Thoracic aorta (tissue), 2 donors: ENCODE data around the gene PARG. TPM values are rescaled to one million over a fixed set of nuclear protein-coding genes. Genes with fewer than 3 reads are reported as not detected.
"Not testable (repeated sequence)": the region's sequence is repeated elsewhere in the genome, so short reads cannot be mapped to it uniquely, and the experiment has no call there.

Experiments
- ATAC-seq: fragments of 150-250 bp; one replicate; pipeline ENCODE4 v1.8.0; 2017; ENCODE audit warnings: low read depth; ENCODE audit not compliant: insufficient number of reproducible peaks, low FRiP score
- DNase-seq: peaks from one replicate; pipeline ENCODE4 v3.0.0-alpha.2; 2020; ENCODE audit warnings: low spot score
- H3K27ac ChIP-seq, 2 donors: fragments of 200-600 bp; sonication (generic); 1 replicate in 1 of 2; 2 replicates in 1 of 2; pipeline ENCODE4 v1.5.1; 2016; ENCODE audit warnings: mild to moderate bottlenecking in 2 of 2, moderate library complexity in 2 of 2
- H3K27me3 ChIP-seq: fragments of 200-600 bp; sonication (generic); replicated peaks from 2 replicates; pipeline ENCODE4 v1.6.0; 2016; ENCODE audit warnings: mild to moderate bottlenecking; ENCODE audit not compliant: insufficient read depth
- H3K36me3 ChIP-seq: fragments of 200-600 bp; sonication (generic); one replicate; pipeline ENCODE4 v1.5.1; 2016
- H3K4me1 ChIP-seq, 2 donors: fragments of 200-600 bp; sonication (generic); 1 replicate in 1 of 2; 2 replicates in 1 of 2; pipeline versions ENCODE4 v1.5.1 to v1.6.0; 2016; ENCODE audit warnings: low read depth in 2 of 2, mild to moderate bottlenecking in 1 of 2; ENCODE audit not compliant: control insufficient read depth in 1 of 2
- H3K4me3 ChIP-seq: fragments of 200-600 bp; sonication (generic); 2 replicates; pipeline ENCODE4 v1.5.1; 2016; ENCODE audit warnings: mild to moderate bottlenecking
- H3K9me3 ChIP-seq: fragments of 200-600 bp; sonication (generic); 2 replicates; pipeline ENCODE4 v1.5.1; 2016
- total RNA-seq, 2 donors: library from RNA; depleted of rRNA; stranded (reverse); fragments of >200 nt; gene quantifications; one replicate each; pipeline versions ENCODE4 v1.1.0 to v1.2.3, GENCODE V29; 2016
- TF ChIP-seq, protein P1 (sequence below): fragments of 200-600 bp; sonication (generic); IDR thresholded peaks from one replicate; pipeline ENCODE4 v1.5.1; 2019; ENCODE audit warnings: antibody characterized with exemption

PARG gene
- total RNA-seq, 2 donors from 2014 or later = 24.0 to 62.9 TPM

DNA sequence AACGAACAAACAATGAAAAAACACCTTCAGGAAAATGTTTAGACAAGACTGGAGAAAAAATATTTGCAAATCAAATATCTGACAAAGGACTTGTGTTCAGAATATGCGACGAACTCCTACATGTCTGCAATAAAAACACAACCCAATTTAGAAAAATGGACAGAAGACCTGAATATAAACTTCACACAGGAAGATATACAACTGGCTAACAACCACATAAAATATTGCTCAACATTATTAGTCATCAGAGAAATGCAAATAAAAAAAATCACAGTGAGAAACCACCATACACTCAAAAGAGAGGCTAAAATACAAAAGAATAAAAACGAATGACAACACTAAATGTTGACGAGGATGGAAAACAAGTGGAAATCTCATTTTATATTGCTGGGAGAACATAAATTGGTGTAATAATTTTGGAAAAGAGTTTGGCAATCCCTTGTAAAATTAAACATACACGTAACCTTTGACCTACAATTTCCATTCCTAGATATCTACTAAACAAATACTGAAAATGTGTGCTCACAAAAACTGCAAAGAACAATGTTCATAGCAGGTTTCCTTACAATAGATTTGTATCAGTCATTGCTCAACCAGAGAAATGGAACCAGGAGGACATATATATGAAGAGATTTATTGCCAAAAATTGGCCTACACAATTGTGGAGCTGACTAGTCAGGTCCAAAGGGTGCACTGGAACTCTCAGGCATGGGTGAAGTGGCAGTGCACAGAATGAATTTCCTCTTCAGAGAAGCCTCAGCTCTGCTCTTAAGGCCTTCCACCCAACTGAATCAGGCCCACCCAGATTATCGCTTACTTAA is 96.8 kb downstream of the PARG start:
- DNase-seq (no peak), ATAC-seq (no peak)
- H3K4me3 ChIP-seq = no peak overlapping the region
- H3K9me3 ChIP-seq = no peaks in the 10 kb centered on the region
- peaks cover 14% of the 10 kb centered on the region for H3K36me3 ChIP-seq
- no peak overlapping the region for H3K27ac ChIP-seq
- TF ChIP-seq, protein P1, sequence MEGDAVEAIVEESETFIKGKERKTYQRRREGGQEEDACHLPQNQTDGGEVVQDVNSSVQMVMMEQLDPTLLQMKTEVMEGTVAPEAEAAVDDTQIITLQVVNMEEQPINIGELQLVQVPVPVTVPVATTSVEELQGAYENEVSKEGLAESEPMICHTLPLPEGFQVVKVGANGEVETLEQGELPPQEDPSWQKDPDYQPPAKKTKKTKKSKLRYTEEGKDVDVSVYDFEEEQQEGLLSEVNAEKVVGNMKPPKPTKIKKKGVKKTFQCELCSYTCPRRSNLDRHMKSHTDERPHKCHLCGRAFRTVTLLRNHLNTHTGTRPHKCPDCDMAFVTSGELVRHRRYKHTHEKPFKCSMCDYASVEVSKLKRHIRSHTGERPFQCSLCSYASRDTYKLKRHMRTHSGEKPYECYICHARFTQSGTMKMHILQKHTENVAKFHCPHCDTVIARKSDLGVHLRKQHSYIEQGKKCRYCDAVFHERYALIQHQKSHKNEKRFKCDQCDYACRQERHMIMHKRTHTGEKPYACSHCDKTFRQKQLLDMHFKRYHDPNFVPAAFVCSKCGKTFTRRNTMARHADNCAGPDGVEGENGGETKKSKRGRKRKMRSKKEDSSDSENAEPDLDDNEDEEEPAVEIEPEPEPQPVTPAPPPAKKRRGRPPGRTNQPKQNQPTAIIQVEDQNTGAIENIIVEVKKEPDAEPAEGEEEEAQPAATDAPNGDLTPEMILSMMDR = no peak
- H3K4me1 ChIP-seq = no peaks in the 10 kb centered on the region
- no peaks in the 10 kb centered on the region for H3K27me3 ChIP-seq

DNA sequence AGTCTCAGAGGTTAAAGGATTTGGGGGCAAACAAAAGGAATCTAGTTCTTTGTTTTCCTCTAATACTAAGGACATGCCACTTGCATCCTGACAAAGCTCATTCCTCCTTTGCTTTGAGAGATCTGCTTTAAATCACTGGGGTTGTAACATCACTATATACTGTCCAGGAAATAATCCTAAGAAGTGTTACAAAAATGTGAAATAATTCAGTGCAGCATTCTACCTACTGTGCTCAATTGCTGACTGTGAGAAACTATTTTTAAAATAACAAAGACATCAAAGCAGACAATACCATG is 99.5 kb downstream of the PARG start:
- DNase-seq, H3K27ac ChIP-seq, H3K4me3 ChIP-seq, H3K27me3 ChIP-seq, ATAC-seq, H3K4me1 ChIP-seq, H3K9me3 ChIP-seq: not testable (repeated sequence)
- peaks cover 16% of the 10 kb centered on the region for H3K36me3 ChIP-seq

DNA sequence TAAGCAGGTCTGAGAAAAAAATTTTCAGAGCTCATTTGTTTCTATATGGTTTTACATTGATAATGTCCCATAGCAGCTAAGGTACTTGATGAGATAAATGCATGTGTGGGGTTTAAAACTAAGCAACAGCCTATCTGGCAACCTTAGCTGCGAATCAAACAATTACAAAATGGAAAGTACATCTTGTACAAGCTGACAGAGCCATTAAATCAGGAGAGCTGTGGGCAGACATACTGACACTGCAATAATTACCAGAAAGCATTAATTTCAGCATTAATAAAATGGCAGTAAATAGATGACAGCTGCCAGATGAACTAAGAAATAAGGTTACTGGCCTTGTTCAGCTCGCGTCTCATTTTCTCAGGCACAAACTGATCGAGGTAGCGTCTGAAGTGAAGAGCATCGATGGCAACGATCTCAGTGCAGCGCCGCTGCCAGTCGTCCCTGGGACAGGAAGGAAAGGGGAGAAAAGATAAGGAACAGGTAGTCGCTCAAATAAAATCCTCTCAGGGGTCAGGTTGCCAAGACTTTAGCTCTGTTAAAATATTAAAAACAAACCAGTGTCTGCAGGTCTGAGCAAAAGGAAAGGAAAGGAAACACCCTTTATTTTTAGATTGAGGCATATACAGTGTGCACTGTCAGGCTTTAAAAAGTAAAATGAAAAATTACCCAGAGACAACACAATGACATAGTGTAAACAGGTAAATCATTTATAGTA is 100.1 kb downstream of the PARG start:
- peak; percentile 16 for ATAC-seq
- TF ChIP-seq, protein P1 = no peak
- no peaks in the 10 kb centered on the region for H3K4me1 ChIP-seq
- no peak for DNase-seq
- peaks cover 16% of the 10 kb centered on the region for H3K36me3 ChIP-seq
- peak overlapping the region in 1 of 2 donors; percentile 32 for H3K27ac ChIP-seq
- H3K4me3 ChIP-seq = peak overlapping the region; percentile 29
- H3K9me3 ChIP-seq = no peaks in the 10 kb centered on the region
- no peaks in the 10 kb centered on the region for H3K27me3 ChIP-seq

DNA sequence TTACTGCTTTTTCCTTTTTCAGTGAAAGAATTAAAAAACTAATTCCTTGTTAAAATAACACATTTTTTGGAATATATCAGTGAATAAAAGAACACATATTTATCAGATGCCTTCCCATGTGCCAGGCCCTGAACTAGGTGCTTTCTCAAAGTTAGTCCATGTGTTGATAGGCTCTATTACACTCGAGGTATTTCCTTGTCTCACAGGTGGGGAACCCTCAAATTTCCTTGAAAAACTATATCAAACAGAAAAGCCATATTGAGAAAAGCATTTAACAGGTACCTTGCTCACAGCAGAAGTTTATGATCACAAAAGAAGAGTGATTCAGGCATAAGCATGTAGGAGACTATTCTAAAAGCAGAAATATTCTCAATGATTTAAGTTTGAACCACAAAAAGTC is 104.1 kb downstream of the PARG start:
- DNase-seq (no peak), ATAC-seq (no peak)
- Histone ChIP-seq H3K4me3 (no peak overlapping the region), H3K36me3 (peaks cover 13% of the 10 kb centered on the region), H3K4me1 (no peaks in the 10 kb centered on the region), H3K27ac (no peak overlapping the region), H3K9me3 (no peaks in the 10 kb centered on the region), H3K27me3 (no peaks in the 10 kb centered on the region)
- TF ChIP-seq, protein P1 = no peak

DNA sequence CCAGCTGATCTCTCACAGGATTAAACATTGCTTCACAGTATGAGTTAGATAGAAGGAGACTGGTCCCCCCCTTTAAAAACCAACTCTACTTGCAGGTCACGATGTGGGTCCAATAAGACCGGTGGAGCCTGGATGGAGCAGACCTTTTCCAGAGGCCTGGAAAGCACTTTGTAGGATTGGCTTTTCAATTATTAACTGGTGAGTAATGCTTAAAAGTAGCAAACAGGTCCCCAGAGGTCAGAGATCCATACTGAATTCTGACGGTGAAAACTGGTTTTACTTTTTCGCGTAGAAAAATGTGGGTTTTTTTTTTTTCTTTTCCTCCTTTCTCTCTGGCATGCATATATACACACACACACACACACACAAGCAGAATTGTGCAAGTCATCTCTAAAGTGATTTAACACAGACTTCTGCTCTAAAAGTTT is 104.8 kb downstream of the PARG start:
- H3K27ac ChIP-seq = no peak overlapping the region
- ATAC-seq = no peak
- DNase-seq = no peak
- TF ChIP-seq, protein P1 = no peak
- no peak overlapping the region for H3K4me3 ChIP-seq
- no peaks in the 10 kb centered on the region for H3K4me1 ChIP-seq
- H3K36me3 ChIP-seq = peaks cover 13% of the 10 kb centered on the region
- H3K27me3 ChIP-seq = no peaks in the 10 kb centered on the region
- H3K9me3 ChIP-seq = no peaks in the 10 kb centered on the region
